Cerebellar nuclear complex (tissue), 1 donor: ENCODE measurements around the gene BBOF1.
"Not testable (repeated sequence)": the region's sequence is repeated elsewhere in the genome, so short reads cannot be mapped to it uniquely, and the experiment has no call there.

Experiments
- DNase-seq, 2 experiments: peaks; one replicate each; lab custom pipeline; 2025; lab: John Stamatoyannopoulos, UW

BBOF1 gene

DNA sequence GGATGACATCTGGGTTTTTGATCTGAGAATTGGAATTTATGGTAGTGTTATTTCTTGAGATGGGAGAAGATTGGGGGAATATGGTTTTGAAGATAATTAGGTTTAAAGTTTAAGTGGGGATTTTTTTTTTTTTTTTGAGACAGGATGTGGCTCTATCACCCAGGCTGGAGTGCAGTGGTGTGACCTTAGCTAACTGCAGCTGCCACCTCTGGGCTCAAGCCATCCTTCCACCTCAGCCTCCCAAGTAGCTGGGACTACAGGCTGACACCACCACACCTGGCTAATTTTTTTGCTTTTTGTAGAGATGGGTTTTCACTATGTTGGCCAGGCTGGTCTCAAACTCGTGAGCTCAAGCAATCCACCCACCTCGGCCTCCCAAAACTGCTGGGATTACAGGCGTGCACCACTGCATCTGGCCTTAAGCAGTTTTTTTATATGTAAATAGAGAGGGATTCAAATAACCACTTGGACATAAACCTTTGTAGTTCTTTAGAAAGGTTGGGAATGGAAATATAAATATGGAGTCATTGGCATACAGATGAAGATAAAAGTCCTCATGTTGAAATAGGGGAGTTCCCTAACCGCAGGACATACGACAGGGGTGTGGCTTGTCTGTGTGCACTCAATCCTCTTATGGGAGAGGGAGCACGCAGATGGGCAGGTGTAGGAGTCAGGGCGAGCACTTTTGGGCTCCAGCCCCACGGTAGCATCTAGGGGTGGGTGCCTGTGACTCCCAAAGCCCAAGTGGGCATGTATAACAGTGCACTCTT lies 70.3 kb downstream of the BBOF1 start:
- DNase-seq = no peak

DNA sequence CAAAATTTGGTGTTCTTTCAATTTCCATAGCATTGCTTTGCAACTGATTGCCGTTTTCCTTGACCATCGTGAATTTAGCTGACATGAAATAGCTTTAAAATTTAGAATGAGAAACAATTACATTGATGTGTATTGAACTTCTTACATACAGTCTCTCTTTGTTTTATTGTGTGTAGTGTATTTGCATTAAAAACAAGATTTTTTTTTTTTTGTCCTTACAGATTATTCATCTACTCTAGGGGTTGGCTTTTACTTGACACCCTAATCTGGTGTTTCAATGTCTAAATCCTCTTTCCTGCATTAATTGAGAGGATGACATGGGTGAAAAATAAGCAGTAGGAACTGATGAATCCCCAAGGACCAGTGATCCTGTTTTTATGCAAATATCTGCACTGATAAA lies 86.2 kb downstream of the BBOF1 start:
- no peak for DNase-seq

DNA sequence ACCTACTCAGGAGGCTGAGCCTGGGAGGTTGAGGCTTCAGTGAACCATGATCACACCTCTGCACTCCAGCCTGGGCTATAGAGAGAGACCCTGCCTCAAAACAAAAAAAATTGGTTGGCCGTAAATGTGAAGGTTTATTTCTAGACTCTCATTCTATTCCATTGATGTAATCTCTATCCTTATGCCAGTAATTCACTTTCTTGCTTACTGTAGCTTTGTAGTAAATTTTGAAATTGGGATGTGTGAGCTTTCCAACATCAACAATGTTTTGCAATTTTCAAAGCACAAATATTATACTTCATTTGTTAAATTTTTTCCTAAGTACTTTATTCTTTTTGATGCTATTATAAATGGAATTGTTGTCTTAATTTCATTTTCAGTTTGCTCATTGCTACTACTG lies 90.2 kb downstream of the BBOF1 start:
- no peak for DNase-seq

DNA sequence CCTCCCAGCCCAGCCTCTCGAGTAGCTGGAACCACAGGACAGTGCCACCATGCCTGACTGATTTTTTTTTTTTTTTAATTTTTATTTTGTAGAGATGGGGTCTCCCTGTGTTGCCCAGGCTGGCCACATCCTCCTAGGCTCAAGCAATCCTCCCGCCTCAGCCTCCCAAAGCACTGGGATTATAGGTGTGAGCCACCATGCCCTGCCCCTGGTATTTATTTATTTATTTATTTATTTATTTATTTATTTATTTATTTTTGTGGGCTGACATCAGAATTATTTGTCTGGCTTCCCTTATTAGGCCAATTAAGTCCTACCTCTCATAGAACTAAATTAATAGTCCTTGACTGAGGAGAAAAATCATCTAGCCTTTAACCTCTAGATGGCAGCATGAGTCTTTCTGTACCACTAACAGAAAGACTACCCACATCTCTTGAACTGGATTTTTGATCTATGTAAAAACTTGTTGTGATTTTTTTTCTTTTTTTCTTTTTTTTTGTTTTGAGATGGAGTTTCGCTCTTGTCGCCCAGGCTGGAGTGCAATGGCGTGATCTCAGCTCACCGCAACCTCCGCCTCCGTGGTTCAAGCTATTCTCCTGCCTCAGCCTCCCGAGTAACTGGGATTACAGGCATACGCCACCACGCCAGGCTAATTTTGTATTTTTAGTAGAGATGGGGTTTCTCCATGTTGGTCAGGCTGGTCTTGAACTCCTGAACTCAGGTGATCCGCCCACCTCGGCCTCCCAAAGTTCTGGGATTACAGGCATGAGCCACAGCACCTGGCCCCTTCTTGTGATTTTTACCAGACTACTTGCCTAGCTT lies 92.5 kb downstream of the BBOF1 start:
- DNase-seq = not testable (repeated sequence)
